SU-DHL-6 (cell line): ENCODE measurements around the gene CENPF.

ENCODE experiments used
- CTCF ChIP-seq: fragments of 200-600 bp; sonication (generic); IDR thresholded peaks from one replicate; pipeline ENCODE4 v1.5.1; 2017; ENCODE audit warnings: antibody characterized with exemption, mild to moderate bottlenecking, low read length, moderate library complexity; ENCODE audit not compliant: insufficient read depth, poor library complexity, severe bottlenecking
- EZH2phosphoT487 ChIP-seq: fragments of 200-600 bp; sonication (generic), shearing (Covaris generic); conservative IDR thresholded peaks from 2 replicates; pipeline ENCODE4 v1.6.1; 2018; ENCODE audit warnings: mild to moderate bottlenecking, antibody characterized with exemption, low read length, moderate library complexity, mixed read lengths

- TF ChIP-seq CTCF (no peak), EZH2phosphoT487 (no peak)
Measured at GRCh38 chr1:214633686-214634085, 30.7 kb downstream of the CENPF start.
